ENCODE measurements around the gene EIPR1.

The EIPR1 gene

DNA sequence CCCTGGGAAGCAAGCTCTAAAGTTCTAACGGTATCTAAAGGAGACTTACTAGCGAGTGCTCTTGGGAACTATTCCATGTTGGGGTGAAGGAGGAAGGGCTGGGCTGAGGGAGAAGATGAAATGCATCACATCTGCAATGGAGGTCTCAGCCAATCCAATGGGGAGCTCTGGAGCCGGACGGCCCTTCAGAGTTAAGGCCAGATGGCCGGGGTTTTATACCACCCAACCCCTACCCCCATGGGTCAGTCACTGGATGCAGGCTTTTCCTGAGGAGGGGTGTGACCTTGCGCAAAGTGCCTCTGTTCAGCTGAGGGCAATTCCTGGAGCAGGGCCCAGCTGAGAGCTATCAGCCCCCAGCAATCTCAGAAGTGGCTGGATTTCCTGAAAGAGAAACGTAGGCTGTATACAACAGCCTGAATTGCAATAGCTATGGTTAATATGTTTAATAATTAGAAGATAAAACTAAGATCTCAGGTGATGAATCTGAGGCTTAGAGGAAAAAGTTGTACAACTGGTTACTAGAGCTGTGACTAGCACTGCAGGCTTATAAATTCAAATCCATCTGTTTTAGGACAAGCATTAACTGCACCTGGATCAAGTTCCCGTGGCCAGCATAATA lies 21.6 kb downstream of the EIPR1 start:
- DNase-seq, result no peak

DNA sequence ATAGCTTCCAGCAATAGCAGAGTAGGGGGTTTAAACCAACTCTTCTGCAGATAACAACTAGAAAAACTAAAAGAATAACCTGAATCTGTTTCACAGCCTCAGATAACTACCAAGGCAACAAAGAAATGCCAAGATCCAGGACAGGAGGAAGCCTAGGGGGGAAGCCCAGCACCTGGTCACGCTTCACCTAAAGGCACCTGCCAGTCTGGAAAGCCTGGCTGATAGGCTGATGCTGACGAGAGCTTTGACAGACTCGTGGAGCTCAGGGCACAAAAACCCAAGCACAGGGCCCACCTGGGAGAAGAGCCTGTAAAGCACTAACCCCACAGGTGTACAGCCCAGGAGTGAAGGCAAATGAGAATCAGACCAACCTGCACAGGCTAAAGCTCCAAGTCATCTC lies 22.6 kb downstream of the EIPR1 start:
- DNase-seq, result no peak

GRCh38 chr2:3349211-3349693 lies 28.4 kb downstream of the EIPR1 start:
- DNase-seq, result no peak

- DNase-seq, result no peak
These were observed 28.9 kb downstream of the EIPR1 start for GRCh38 chr2:3348767-3349166.

DNA sequence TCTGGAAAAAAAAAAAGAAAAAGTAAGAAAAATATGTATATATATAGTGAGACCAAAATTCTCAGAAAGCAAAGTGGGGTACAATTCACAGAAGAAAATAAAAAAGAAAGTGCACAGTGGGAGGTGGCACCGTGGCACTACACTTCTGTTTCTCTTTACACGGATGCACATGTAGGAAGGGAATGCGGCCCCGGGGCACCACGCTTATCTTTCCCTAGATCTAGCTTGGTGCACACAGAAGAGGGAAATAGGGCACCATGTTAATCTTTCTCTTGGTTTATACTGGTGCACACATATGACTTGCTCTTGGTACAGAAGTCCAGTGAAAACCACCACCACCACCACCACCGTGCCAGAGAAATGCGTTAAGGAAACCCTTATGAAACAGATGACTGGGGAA lies 32.0 kb downstream of the EIPR1 start:
- no peak for DNase-seq

- no peak for DNase-seq
These were observed 32.7 kb downstream of the EIPR1 start for GRCh38 chr2:3344897-3345296.

DNA sequence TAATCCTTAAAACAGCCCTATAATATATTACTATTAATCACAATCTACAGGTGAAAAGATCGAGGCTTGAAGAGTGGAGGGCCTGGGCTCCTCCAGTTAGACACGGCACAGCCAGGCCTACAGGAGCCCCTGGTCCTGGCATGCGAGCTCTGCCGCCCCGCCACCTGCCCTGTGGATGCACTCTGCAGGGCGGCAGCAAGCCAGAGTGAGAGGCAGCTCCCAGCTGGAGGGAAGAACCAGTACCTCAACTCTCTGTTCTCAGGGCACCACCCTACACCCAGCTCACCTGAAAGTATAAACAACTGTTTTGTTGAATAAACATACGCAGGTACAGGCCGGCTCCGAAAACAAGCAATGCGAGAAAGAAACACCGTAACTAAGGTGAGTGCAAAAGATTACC lies 34.6 kb downstream of the EIPR1 start:
- no peak for DNase-seq

DNA sequence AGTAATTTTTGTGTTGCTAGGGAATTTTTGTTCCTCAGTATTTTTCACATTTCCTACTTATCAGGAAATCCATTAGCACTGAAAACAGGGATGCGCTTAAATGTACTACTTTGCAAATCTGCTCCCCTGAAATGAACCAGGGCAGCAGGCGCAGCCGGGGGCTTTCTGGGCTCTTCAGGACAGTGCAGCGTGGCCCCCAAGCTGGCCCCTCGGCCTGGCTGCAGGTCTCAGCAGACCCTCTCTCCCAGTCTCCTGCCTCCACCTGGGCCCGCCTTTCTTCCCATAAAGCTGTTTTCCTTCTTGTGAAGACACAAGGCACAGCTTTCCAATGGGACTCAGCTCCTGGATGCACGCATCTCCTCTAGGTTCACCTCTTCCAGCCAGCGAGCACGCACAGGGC lies 35.3 kb downstream of the EIPR1 start:
- DNase-seq, result no peak

DNA sequence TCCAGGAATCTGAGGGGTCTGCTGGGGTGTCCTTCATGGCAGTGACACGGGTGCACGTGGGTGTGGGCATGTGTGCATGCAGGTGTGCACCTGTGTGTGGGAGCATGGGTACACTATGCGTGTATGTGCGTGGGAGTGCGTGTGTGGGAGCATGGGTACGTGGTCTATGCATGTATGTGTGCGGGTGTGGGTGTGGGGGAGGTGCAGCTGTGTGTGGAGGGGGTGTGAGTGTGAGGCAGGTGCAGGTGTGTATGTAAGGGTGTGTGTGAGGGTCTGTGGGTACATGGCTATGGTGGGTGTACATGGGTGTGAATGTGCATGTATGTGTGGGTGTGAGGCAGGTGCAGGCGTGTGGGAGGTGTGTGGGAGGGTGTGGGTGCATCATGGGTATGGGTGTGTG lies 36.3 kb downstream of the EIPR1 start:
- no peak for DNase-seq

DNA sequence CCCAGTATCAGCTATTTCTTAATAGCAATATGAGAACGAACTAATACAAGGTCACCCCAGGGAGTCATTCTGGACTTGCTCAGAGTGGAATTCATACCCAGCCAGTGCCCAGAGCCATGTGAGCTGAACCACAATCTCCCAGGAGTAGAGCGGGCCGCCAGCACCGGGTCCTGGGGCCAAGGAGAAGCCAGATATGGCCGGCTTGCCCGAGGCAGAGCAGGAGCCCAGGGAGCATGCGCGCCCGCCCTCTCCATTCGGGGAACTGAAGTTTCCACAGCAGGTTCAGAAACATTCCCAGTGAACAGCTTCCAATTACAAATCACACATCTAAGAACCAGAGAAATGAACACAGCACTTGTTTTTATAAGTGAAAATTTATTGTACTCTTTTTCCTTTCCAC lies 37.5 kb downstream of the EIPR1 start:
- DNase-seq, result no peak

DNA sequence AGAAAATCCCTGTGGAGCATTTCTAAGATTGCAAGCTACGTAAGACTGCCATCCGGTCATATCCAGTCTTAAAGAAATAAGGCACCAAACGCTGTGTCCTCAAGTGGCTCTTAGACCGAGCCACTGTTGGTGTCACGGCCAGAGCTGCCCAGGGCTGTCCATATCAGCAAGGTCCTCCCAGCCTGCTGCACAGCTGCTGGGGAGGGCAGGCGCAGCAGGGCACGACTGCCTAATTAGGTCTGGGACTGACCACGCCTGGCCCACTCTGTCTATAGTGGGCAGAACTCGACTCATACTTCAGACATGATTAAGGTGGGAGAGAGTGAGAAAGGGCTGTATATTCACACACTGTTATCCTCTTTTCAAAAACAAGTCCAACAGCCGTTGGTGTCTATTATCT lies 39.3 kb downstream of the EIPR1 start:
- no peak for DNase-seq

DNA sequence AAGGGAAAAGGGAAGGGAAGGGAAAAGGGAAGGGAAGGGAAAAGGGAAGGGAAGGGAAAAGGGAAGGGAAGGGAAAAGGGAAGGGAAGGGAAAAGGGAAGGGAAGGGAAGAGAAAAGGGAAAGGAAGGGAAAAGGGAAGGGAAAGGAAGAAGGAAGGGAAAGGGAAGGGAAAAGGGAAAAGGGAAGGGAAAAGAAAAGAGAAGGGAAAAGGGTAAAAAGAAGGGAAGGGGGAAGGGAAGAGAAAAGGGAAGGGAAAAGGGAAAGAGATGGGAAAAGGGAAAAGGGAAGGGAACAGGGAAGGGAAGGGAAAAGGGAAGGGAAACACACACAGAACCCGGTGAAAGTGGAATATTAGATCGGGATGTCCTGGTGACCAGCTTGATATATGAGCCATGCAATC lies 40.8 kb downstream of the EIPR1 start:
- DNase-seq, result no peak

DNA sequence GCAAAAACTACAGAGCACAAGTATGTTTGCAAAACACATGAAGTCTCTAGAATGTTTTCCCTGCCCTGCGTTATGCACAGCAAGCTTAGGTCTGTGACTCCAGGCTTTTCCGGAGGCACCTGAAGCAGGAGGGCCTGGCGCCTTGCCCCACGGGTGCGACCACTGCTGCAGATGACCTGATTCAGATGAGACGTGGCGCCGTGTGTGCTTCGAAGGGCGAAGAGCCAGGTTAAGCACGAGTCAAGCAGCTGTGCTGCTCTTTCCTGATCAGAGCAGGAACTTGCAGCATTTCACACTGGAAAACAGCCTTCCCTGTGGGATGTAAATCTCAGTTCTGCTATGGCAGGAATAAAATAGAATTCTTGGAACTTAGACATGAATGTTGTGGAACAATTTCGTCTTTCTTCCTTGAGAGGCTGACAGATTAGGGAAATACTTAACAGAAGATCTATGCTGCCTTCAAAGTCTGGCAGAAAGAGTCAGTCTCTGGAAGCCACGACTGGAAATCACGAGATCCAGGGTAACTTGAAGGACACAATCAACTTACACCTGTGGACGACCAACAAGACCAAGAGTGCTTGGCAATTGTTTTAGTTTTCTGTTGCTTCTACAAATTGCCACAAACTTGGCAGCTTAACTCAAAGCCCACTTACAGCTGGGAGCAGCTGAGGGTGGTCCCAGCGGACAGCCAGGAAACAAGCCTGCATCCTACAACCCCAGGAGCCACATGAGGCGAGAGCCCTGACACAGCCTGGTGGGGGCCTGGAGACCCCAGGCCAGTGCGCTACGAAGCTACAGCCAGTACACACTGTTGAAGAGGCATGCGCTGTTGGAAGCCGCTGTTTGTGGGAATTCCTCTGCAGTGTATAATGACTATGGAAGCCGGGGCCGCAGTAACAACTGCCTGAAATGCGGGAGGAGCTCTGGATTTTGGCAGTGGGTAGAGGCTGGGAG lies 42.9 kb downstream of the EIPR1 start:
- no peak for DNase-seq

- DNase-seq, result no peak
These were observed 45.5 kb downstream of the EIPR1 start for GRCh38 chr2:3332133-3332532.

- no peak for DNase-seq
These were observed 48.1 kb downstream of the EIPR1 start for GRCh38 chr2:3329491-3329890.

GRCh38 chr2:3326871-3327270 lies 50.7 kb downstream of the EIPR1 start:
- DNase-seq, result no peak

GRCh38 chr2:3326182-3326537 lies 51.5 kb downstream of the EIPR1 start:
- DNase-seq, result no peak

DNA sequence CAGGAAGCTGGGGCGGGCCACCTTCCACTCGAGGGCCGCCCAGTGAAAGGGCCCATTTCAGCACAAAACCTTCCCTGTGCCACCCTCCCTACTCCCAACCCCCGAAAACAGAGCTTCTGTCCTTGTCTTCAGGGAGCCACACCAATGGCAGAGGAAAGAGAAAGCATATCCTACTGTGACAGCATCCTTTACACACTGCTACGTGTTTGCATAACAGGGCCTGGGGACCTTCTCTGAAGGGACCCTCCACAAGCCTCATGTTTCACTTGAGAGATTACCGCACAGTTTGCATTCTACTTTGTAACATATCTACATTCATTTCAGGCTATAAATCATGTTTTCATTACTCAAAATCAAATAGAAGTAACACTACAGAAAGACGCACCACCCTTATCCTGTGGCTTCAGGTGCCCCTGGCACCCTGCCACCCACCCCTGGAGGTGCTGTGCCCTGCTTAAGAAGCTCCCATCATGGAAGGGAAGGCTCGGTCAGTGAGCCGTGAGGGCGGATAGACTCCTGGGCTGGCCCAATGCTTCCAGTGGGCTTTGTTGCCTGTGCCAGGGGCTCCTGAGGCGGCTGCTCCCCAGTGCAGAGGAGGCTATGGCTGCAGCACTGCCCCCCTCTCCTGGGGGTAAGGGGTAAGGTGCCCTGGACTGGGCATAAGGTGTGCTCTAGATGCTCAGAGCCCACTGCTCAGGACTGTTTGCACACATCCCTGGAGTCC lies 52.0 kb downstream of the EIPR1 start:
- no peak for DNase-seq

DNA sequence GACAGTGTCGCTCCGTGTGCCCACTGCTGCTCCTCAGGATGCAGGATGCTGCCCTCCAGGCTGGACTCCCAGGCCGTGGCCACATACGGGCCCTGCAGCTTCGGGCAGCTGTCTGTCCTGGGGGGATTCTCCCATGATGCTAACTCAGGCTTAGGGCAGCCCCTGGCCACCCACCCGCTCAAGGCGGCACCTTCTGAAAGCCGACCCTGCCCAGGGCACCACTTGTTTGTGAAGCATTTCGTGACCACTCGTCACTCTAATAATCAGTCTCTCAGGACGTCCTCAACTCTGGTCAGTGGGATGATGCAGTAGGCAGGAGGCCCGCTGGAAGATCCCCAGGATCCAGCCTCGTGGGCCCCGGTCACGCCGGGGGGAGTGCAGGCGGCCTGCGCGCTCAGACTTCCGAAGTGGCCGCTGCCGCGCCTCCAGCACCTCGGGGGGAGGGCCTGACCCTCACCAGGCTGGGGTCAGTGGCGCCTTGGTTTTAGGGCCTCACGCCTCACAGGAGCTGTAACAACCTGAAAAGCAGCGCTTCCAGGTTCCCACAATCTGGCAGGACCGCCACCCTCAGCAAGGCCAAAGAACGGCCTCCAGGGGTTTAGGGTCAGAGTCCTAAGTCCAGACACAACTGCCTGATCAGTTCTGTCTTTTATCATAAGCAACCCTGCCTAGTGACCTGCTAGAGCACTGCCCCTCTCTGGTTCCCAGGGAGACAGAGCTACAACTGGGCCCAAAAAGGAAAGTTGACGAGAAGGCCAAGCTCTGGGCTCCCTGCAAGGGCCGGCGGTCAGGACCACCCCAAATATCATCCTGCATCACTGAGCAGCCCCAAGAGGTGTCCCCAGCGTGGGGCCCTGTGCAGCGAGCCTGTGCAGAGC lies 53.0 kb downstream of the EIPR1 start:
- DNase-seq, result no peak

GRCh38 chr2:3324036-3324386 lies 53.6 kb downstream of the EIPR1 start:
- DNase-seq, result no peak

DNA sequence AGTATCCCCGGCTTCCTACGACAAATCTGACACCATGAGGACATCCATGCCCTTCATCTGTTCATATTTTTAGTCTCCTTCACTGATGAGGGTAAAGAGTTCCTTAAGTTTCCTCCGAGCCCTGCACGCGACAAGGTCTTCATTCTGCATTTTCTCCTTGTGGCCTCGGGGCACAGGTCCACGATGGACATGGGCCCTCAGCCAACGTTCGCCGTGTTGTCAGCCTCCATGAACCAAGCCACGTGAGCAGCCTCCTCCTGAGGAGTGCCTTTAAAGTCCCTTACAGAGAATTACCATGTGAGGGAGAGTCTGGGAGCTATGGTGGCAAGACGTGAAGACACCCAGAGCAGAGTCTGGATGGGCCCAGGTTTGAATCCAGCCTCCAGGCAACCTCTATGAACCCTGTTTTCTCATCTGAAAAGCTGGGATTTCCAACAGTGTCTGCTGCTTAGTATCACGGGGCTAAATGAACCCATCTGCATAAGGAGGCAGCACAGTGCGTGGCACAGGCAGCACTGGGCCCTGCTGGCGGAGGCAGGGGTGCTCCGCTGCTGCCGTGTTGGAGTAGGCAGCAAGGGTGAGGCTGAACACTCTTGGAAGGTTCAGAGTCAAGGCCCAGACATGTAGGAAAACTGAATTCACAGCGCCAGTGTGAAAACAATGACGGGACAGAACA lies 54.1 kb downstream of the EIPR1 start:
- DNase-seq, result no peak

- DNase-seq, result no peak
These were observed 55.2 kb downstream of the EIPR1 start for GRCh38 chr2:3322311-3322970.
